H9 (cell line): Measurements from ENCODE around the gene B4GALNT4. TPM values are rescaled to one million over a fixed set of nuclear protein-coding genes. Genes with fewer than 3 reads are reported as not detected.
A peak's percentile ranks its signal among the peaks of the same experiment; 100 is the strongest.

Source experiments
- DNase-seq: peaks from one replicate; pipeline ENCODE4 v3.0.0-alpha.2; 2017
- H2AFZ ChIP-seq: one replicate; pipeline ENCODE4 v1.6.1; 2013; ENCODE audit warnings: mild to moderate bottlenecking, low read length, control low read depth, moderate library complexity
- H2AK5ac ChIP-seq: 2 replicates; pipeline ENCODE4 v1.6.1; 2013; ENCODE audit warnings: low read length, control low read depth, mixed read lengths; ENCODE audit not compliant: insufficient read length
- H2BK120ac ChIP-seq: one replicate; pipeline ENCODE4 v1.6.1; 2013; ENCODE audit warnings: low read depth, mild to moderate bottlenecking, low read length, control low read depth, inconsistent platforms; ENCODE audit not compliant: poor library complexity, severe bottlenecking
- H2BK12ac ChIP-seq: 2 replicates; pipeline ENCODE4 v1.6.1; 2013; ENCODE audit warnings: low read length, control low read depth, mixed read lengths, low read depth; ENCODE audit not compliant: insufficient read length
- H2BK15ac ChIP-seq: 2 replicates; pipeline ENCODE4 v1.6.1; 2013; ENCODE audit warnings: low read depth, low read length, control low read depth
- H2BK20ac ChIP-seq: one replicate; pipeline ENCODE4 v1.6.1; 2013; ENCODE audit warnings: low read depth, mild to moderate bottlenecking, low read length, control low read depth, inconsistent platforms; ENCODE audit not compliant: poor library complexity, severe bottlenecking
- H2BK5ac ChIP-seq: 2 replicates; pipeline ENCODE4 v1.6.1; 2013; ENCODE audit warnings: low read length, control low read depth, mixed read lengths; ENCODE audit not compliant: insufficient read length
- H3K14ac ChIP-seq: 2 replicates; pipeline ENCODE4 v1.6.1; 2013; ENCODE audit warnings: low read length, control low read depth; ENCODE audit not compliant: insufficient read depth
- H3K18ac ChIP-seq: 2 replicates; pipeline ENCODE4 v1.6.1; 2013; ENCODE audit warnings: low read depth, mild to moderate bottlenecking, mixed read lengths, low read length, control low read depth; ENCODE audit not compliant: insufficient read length
- H3K23ac ChIP-seq: 2 replicates; pipeline ENCODE4 v1.6.1; 2013; ENCODE audit warnings: low read length, control low read depth, mixed read lengths, low read depth; ENCODE audit not compliant: insufficient read length
- H3K23me2 ChIP-seq: 2 replicates; pipeline ENCODE4 v1.6.1; 2013; ENCODE audit warnings: low read depth, mild to moderate bottlenecking, mixed read lengths, low read length, control low read depth; ENCODE audit not compliant: insufficient read length, poor library complexity, severe bottlenecking
- H3K27ac ChIP-seq: 2 replicates; pipeline ENCODE4 v1.5.1; 2013; ENCODE audit warnings: low read length, control low read depth, mixed read lengths, low read depth; ENCODE audit not compliant: insufficient read length
- H3K27me3 ChIP-seq: 2 replicates; pipeline ENCODE4 v1.6.1; 2013; ENCODE audit warnings: low read length, control low read depth, inconsistent platforms; ENCODE audit not compliant: insufficient read depth
- H3K4ac ChIP-seq: 2 replicates; pipeline ENCODE4 v1.6.1; 2013; ENCODE audit warnings: low read depth, mild to moderate bottlenecking, control low read depth, inconsistent platforms, low read length, moderate library complexity
- H3K4me1 ChIP-seq: 2 replicates; pipeline ENCODE4 v1.6.1; 2013; ENCODE audit warnings: low read length, control low read depth, inconsistent platforms; ENCODE audit not compliant: insufficient read depth
- H3K4me2 ChIP-seq: 2 replicates; pipeline ENCODE4 v1.6.1; 2013; ENCODE audit warnings: low read length, control low read depth, mixed read lengths; ENCODE audit not compliant: insufficient read length, insufficient read depth
- H3K56ac ChIP-seq: 2 replicates; pipeline ENCODE4 v1.6.1; 2013; ENCODE audit warnings: low read depth, mild to moderate bottlenecking, mixed read lengths, low read length, control low read depth; ENCODE audit not compliant: insufficient read length
- H3K79me1 ChIP-seq: 2 replicates; pipeline ENCODE4 v1.6.1; 2013; ENCODE audit warnings: low read depth, mild to moderate bottlenecking, moderate library complexity, low read length, control low read depth, inconsistent platforms; ENCODE audit not compliant: insufficient read depth, poor library complexity, severe bottlenecking
- H3K79me2 ChIP-seq: 2 replicates; pipeline ENCODE4 v1.6.1; 2013; ENCODE audit warnings: low read length, control low read depth, inconsistent platforms; ENCODE audit not compliant: insufficient read depth
- H3K9ac ChIP-seq: 2 replicates; pipeline ENCODE4 v1.6.1; 2013; ENCODE audit warnings: low read length, control low read depth, mixed read lengths; ENCODE audit not compliant: insufficient read length; ENCODE audit errors: extremely low read depth
- H3K9me3 ChIP-seq: one replicate; pipeline ENCODE4 v1.6.1; 2013; ENCODE audit warnings: low read depth, low read length, inconsistent platforms; ENCODE audit not compliant: control insufficient read depth
- H3T11ph ChIP-seq: one replicate; pipeline ENCODE4 v1.6.1; 2013; ENCODE audit warnings: mild to moderate bottlenecking, low read length, control low read depth, inconsistent platforms
- H4K20me1 ChIP-seq: one replicate; pipeline ENCODE4 v1.6.1; 2013; ENCODE audit not compliant: control insufficient read depth, insufficient read length, insufficient read depth
- H4K5ac ChIP-seq: 2 replicates; pipeline ENCODE4 v1.6.1; 2013; ENCODE audit warnings: low read depth, mild to moderate bottlenecking, mixed read lengths, low read length, control low read depth; ENCODE audit not compliant: insufficient read length
- H4K8ac ChIP-seq: replicated peaks from 2 replicates; pipeline ENCODE4 v1.6.1; 2013; ENCODE audit warnings: low read length, control low read depth, mixed read lengths, low read depth; ENCODE audit not compliant: insufficient read length
- H4K91ac ChIP-seq: 2 replicates; pipeline ENCODE4 v1.6.1; 2013; ENCODE audit warnings: low read depth, mild to moderate bottlenecking, moderate library complexity, mixed read lengths, low read length, control low read depth; ENCODE audit not compliant: insufficient read length
- H3K27ac Mint-ChIP-seq, 3 experiments: 2 replicates in 2 of 3; 3 replicates in 1 of 3; pipeline ENCODE4 v1.8.0; 2020 to 2021; ENCODE audit warnings: mixed read lengths in 3 of 3, mild to moderate bottlenecking in 1 of 3, moderate library complexity in 1 of 3
- H3K27me3 Mint-ChIP-seq: 2 replicates; pipeline ENCODE4 v1.8.0; 2021; ENCODE audit warnings: low read depth, mild to moderate bottlenecking, moderate library complexity, mixed read lengths
- H3K36me3 Mint-ChIP-seq, 3 experiments: 2 replicates in 2 of 3; 3 replicates in 1 of 3; pipeline ENCODE4 v1.8.0; 2020 to 2021; ENCODE audit warnings: low read depth in 3 of 3, mixed read lengths in 3 of 3; ENCODE audit not compliant: insufficient read depth in 1 of 3
- H3K4me1 Mint-ChIP-seq, 2 experiments: 2 replicates each; pipeline ENCODE4 v1.8.0; 2020; ENCODE audit warnings: mixed read lengths in 2 of 2
- H3K4me3 Mint-ChIP-seq, 2 experiments: 2 replicates in 1 of 2; 3 replicates in 1 of 2; pipeline ENCODE4 v1.8.0; 2020 to 2021; ENCODE audit warnings: mild to moderate bottlenecking in 2 of 2, mixed read lengths in 2 of 2, moderate library complexity in 1 of 2
- H3K9me3 Mint-ChIP-seq, 2 experiments: 2 replicates in 1 of 2; 3 replicates in 1 of 2; pipeline ENCODE4 v1.8.0; 2020; ENCODE audit warnings: mild to moderate bottlenecking in 2 of 2, mixed read lengths in 2 of 2, moderate library complexity in 1 of 2
- WGBS: extraction: QIAGEN DNeasy Blood & Tissue Kit; methylation state at CpG from one replicate; pipeline ENCODE4 v1.1.7; 2013; ENCODE audit warnings: missing lambda C conversion rate, low lambda C conversion rate, mixed read lengths; ENCODE audit not compliant: insufficient read length; ENCODE audit errors: extremely low coverage; 5-methylcytosine and 5-hydroxymethylcytosine counted together
- total RNA-seq: library from RNA; stranded (reverse); gene quantifications from 2 replicates; pipeline ENCODE4 v1.2.1, GENCODE V29; 2021
- TF ChIP-seq, protein P1 (sequence below): fragments of 200-600 bp; sonication (generic); conservative IDR thresholded peaks from 3 replicates; pipeline ENCODE4 v1.8.0; 2021; ENCODE audit warnings: antibody characterized with exemption, mild to moderate bottlenecking

Gene B4GALNT4
- total RNA-seq, 1 experiment from 2014 or later, result 105 TPM

DNA sequence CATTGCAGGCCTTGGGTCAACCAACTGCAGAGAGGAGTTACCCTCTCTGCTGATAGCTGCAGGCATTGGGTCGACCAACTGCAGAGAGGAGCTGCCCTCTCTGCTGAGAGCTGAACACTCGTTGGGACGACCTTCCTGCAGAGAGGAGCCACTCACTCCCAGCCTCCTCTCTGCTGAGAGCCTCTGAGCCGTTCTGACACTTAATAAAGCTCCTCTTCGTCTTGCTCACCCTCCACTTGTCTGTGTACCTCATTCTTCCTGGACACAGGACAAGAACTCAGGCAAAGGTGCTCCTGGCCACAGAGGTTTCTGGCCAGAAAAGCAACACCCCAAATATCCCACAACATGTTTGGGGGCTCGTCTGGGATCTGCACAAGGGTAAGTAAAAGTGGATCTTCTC is 17.2 kb downstream of the B4GALNT4 start:
- Mint-ChIP-seq H3K9me3 (peaks cover 9% of the 10 kb centered on the region in 2 experiments), H3K4me3 (peak overlapping the region in 1 of 2 experiments; percentile 28; a peak in 1 of 5 replicates), H3K27ac (no peak overlapping the region), H3K27me3 (peaks cover 14% of the 10 kb centered on the region), H3K36me3 (peaks cover 4 to 11% (median 10%) of the 10 kb centered on the region in 3 experiments), H3K4me1 (peaks cover 2 to 7% of the 10 kb centered on the region in 2 experiments; a peak in 2 of 4 replicates)
- H3K56ac ChIP-seq, result no peak overlapping the region
- H2BK120ac ChIP-seq, result no peak overlapping the region
- no peak overlapping the region for H2AFZ ChIP-seq
- H3K23me2 ChIP-seq, result no peaks in the 10 kb centered on the region
- H3K23ac ChIP-seq, result no peak overlapping the region
- H3K27ac ChIP-seq, result no peak overlapping the region
- H4K5ac ChIP-seq, result no peak overlapping the region
- no peak for DNase-seq
- H4K91ac ChIP-seq, result no peak overlapping the region
- H3K14ac ChIP-seq, result no peak overlapping the region
- no peak overlapping the region for H3K18ac ChIP-seq
- H3K27me3 ChIP-seq, result no peaks in the 10 kb centered on the region; the same call in 1 of the 2 replicates
- no peak overlapping the region for H4K8ac ChIP-seq
- no peaks in the 10 kb centered on the region for H4K20me1 ChIP-seq
- no peaks in the 10 kb centered on the region for H3K79me1 ChIP-seq
- H2BK5ac ChIP-seq, result no peak overlapping the region
- H3K9ac ChIP-seq, result no peak overlapping the region
- no peak overlapping the region for H2AK5ac ChIP-seq
- no CpG with 5 or more reads among the region's 6 CpGs for WGBS
- peaks cover 13% of the 10 kb centered on the region for H3K9me3 ChIP-seq
- no peaks in the 10 kb centered on the region for H3K79me2 ChIP-seq
- H2BK20ac ChIP-seq, result no peak overlapping the region
- H3K4me2 ChIP-seq, result no peak overlapping the region
- H2BK12ac ChIP-seq, result no peak overlapping the region
- no peak overlapping the region for H3T11ph ChIP-seq
- TF ChIP-seq, protein P1, sequence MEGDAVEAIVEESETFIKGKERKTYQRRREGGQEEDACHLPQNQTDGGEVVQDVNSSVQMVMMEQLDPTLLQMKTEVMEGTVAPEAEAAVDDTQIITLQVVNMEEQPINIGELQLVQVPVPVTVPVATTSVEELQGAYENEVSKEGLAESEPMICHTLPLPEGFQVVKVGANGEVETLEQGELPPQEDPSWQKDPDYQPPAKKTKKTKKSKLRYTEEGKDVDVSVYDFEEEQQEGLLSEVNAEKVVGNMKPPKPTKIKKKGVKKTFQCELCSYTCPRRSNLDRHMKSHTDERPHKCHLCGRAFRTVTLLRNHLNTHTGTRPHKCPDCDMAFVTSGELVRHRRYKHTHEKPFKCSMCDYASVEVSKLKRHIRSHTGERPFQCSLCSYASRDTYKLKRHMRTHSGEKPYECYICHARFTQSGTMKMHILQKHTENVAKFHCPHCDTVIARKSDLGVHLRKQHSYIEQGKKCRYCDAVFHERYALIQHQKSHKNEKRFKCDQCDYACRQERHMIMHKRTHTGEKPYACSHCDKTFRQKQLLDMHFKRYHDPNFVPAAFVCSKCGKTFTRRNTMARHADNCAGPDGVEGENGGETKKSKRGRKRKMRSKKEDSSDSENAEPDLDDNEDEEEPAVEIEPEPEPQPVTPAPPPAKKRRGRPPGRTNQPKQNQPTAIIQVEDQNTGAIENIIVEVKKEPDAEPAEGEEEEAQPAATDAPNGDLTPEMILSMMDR, result no peak
- no peaks in the 10 kb centered on the region; the same call in 1 of the 2 replicates for H3K4me1 ChIP-seq
- H2BK15ac ChIP-seq, result no peak overlapping the region
- H3K4ac ChIP-seq, result no peak overlapping the region
